Ovary (tissue), 9 donors: Measurements from ENCODE around the gene ANKH. TPM values are rescaled to one million over a fixed set of nuclear protein-coding genes. Genes with fewer than 3 reads are reported as not detected.
A peak's percentile ranks its signal among the peaks of the same experiment; 100 is the strongest.

ENCODE experiments used
- DNase-seq, 5 donors: peaks; one replicate each; pipeline ENCODE4 v3.0.0-alpha.2; 2019 to 2020
- H3K27ac ChIP-seq, 2 donors: fragments of 200-600 bp; one replicate each; pipeline versions ENCODE4 v1.5.1 to v1.8.0; 2019 to 2022
- H3K27me3 ChIP-seq: fragments of 200-600 bp; one replicate; pipeline ENCODE4 v1.8.0; 2022
- H3K36me3 ChIP-seq: fragments of 200-600 bp; sonication (generic); one replicate; pipeline ENCODE4 v1.5.1; 2019
- H3K4me1 ChIP-seq: one replicate; pipeline ENCODE4 v1.8.1; 2013; ENCODE audit warnings: mild to moderate bottlenecking, moderate library complexity; ENCODE audit not compliant: insufficient read depth
- H3K4me3 ChIP-seq: fragments of 200-600 bp; sonication (generic); one replicate; pipeline ENCODE4 v1.5.1; 2017
- H3K9me3 ChIP-seq, 2 donors: fragments of 200-600 bp in 1 of 2; sonication (generic) in 1 of 2; one replicate each; pipeline versions ENCODE4 v1.5.1 to v1.8.1; 2013 to 2019; ENCODE audit warnings: mild to moderate bottlenecking in 1 of 2, moderate library complexity in 1 of 2
- EP300 ChIP-seq: sonication (generic); formaldehyde crosslinking; IDR thresholded peaks from one replicate; pipeline ENCODE4 v1.6.1; 2017; ENCODE audit warnings: antibody characterized with exemption
- POLR2A ChIP-seq: fragments of 450-650 bp; IDR thresholded peaks from one replicate; pipeline ENCODE4 v1.6.1; 2017; ENCODE audit warnings: antibody characterized with exemption, mild to moderate bottlenecking, moderate library complexity
- WGBS, 3 donors: extraction: QIAGEN DNeasy Blood & Tissue Kit in 1 of 3; methylation state at CpG; one replicate each; pipeline versions ENCODE4 v1.1.5 to v1.1.7; 2013 to 2017; 5-methylcytosine and 5-hydroxymethylcytosine counted together
- intact Hi-C, 4 donors: fragments of 100-400 bp; cut with DNase I; formaldehyde crosslinking; loops; one replicate each; pipeline versions ENCODE4 v1.11.0 to v1.15.1; 2022 to 2023
- polyA plus RNA-seq, 2 donors: library from polyadenylated mRNA; stranded (reverse); fragments of 200-250 nt in 1 of 2; fragments of 350-450 nt in 1 of 2; fragmentation: Illumina TruSeq in 1 of 2; extraction: RNeasy Lipid Tissue Mini Kit (QIAGEN cat#74804) in 1 of 2; gene quantifications; one replicate each; pipeline ENCODE4 v1.2.3, GENCODE V29; 2013 to 2014
- total RNA-seq, 7 donors: library from RNA; depleted of rRNA in 2 of 7; stranded (reverse); fragments of >200 nt in 2 of 7; fragmentation: NEBNext Ultra II Directional in 3 of 7; extraction: Animal tissue kit (Norgen Biotek cat#: 25700) in 3 of 7; gene quantifications; one replicate each; pipeline versions ENCODE4 v1.1.0 to v1.2.4, GENCODE V29; 2016 to 2023
- TF ChIP-seq, protein P1 (sequence below), 3 donors: fragments of 450-650 bp in 2 of 3; fragments of 200-600 bp in 1 of 3; IDR thresholded peaks; one replicate each; pipeline versions ENCODE4 v1.5.1 to v1.8.0; 2016 to 2022; ENCODE audit warnings: antibody characterized with exemption in 3 of 3, mild to moderate bottlenecking in 1 of 3
- donor health status: DM: no; HTN: no; CAD: no; lungs with moderate emphysema.
- donor health status: DM: no; HTN: no; CAD: no.
- donor health status: Bipolar disorder and iron deficiency.
- donor health status: DM: yes; HTN: yes; CAD: no.
- donor health status: DM: no; HTN: no; CAD: no.
- donor health status: DM: yes; HTN: yes; CAD: no.

ANKH gene
- total and polyA plus RNA-seq, 9 donors, result 17.2 to 80.7 (median 44.6) TPM

- H3K4me3 ChIP-seq, result no peak overlapping the region
- 79 to 87% (median 87%) methylated on average over 6 of the region's 6 CpGs for WGBS, 3 donors
- TF ChIP-seq EP300 (no peak), POLR2A (no peak)
- TF ChIP-seq, protein P1, sequence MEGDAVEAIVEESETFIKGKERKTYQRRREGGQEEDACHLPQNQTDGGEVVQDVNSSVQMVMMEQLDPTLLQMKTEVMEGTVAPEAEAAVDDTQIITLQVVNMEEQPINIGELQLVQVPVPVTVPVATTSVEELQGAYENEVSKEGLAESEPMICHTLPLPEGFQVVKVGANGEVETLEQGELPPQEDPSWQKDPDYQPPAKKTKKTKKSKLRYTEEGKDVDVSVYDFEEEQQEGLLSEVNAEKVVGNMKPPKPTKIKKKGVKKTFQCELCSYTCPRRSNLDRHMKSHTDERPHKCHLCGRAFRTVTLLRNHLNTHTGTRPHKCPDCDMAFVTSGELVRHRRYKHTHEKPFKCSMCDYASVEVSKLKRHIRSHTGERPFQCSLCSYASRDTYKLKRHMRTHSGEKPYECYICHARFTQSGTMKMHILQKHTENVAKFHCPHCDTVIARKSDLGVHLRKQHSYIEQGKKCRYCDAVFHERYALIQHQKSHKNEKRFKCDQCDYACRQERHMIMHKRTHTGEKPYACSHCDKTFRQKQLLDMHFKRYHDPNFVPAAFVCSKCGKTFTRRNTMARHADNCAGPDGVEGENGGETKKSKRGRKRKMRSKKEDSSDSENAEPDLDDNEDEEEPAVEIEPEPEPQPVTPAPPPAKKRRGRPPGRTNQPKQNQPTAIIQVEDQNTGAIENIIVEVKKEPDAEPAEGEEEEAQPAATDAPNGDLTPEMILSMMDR (IDR thresholded peaks at IDR 0.05), result no peak
- H3K9me3 ChIP-seq, result no peaks in the 10 kb centered on the region
- DNase-seq, result no peak
- H3K27me3 ChIP-seq, result no peaks in the 10 kb centered on the region
- H3K27ac ChIP-seq, result no peak overlapping the region
- H3K36me3 ChIP-seq, result no peaks in the 10 kb centered on the region
- intact Hi-C loops, result no loop called here
- no peaks in the 10 kb centered on the region for H3K4me1 ChIP-seq
Measured at GRCh38 chr5:14759744-14760547, 111.6 kb downstream of the ANKH start.

GRCh38 chr5:14757850-14758249, 113.7 kb downstream of the ANKH start:
- TF ChIP-seq, protein P1 (IDR thresholded peaks at IDR 0.05), result no peak
- TF ChIP-seq POLR2A, result no peak
- no peak for TF ChIP-seq EP300

GRCh38 chr5:14756478-14756877, 115.1 kb downstream of the ANKH start:
- peaks cover 2% of the 10 kb centered on the region for H3K4me1 ChIP-seq
- intact Hi-C loops, result no loop called here
- 94 to 98% (median 96%) methylated on average over 4 of the region's 4 CpGs for WGBS, 3 donors
- H3K36me3 ChIP-seq, result no peaks in the 10 kb centered on the region
- no peak overlapping the region for H3K4me3 ChIP-seq
- H3K9me3 ChIP-seq, result no peaks in the 10 kb centered on the region
- no peak for TF ChIP-seq POLR2A
- TF ChIP-seq EP300, result no peak
- TF ChIP-seq, protein P1 (IDR thresholded peaks at IDR 0.05), result no peak
- no peak for DNase-seq
- no peak overlapping the region for H3K27ac ChIP-seq
- no peaks in the 10 kb centered on the region for H3K27me3 ChIP-seq

More at GRCh38 chr5:14757850-14758249, 113.7 kb downstream of the ANKH start:
- Histone ChIP-seq H3K27me3 (no peaks in the 10 kb centered on the region), H3K4me3 (no peak overlapping the region), H3K27ac (no peak overlapping the region), H3K36me3 (no peaks in the 10 kb centered on the region), H3K4me1 (peaks cover 2% of the 10 kb centered on the region), H3K9me3 (no peaks in the 10 kb centered on the region)
- no peak for DNase-seq
- 91 to 96% (median 94%) methylated on average over 9 of the region's 9 CpGs for WGBS, 3 donors
- intact Hi-C loops, result no loop called here

DNA sequence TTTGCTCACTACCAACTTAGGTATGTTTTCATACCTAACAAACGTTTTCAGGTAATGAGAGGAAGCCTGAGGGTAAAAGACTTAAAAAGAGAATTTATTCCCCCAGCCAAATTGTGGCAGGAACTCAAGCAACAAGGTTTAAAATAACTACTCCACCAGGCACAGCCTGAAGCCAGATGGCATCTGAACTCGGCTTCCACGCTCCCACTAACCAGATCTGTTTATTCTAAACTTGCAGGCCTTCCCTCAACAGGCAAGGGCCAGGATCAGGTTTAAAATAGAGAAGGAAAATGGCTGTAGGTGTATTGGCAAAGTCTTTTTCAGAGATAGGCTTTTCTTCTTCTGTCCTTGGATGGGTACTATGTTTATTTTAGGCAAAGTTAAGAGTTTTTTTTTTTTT, 117.6 kb downstream of the ANKH start:
- Histone ChIP-seq H3K27ac (peak overlapping the region in 1 of 2 donors; percentile 0), H3K4me3 (no peak overlapping the region), H3K4me1 (peaks cover 2% of the 10 kb centered on the region), H3K36me3 (no peaks in the 10 kb centered on the region), H3K27me3 (no peaks in the 10 kb centered on the region), H3K9me3 (no peaks in the 10 kb centered on the region)
- intact Hi-C loops, result no loop called here
- TF ChIP-seq POLR2A (no peak), EP300 (no peak)
- TF ChIP-seq, protein P1 (IDR thresholded peaks at IDR 0.05), result no peak
- WGBS, 3 donors, result 18 to 39% (median 20%) methylated on average over 3 of the region's 3 CpGs
- DNase-seq, result no peak
